ENCODE results near the gene DCUN1D5.

DCUN1D5 gene

GRCh38 chr11:103109818-103110388 is 17.9 kb upstream of the DCUN1D5 start:
- no peak for DNase-seq (ENCODE audit: low read depth in 1 of 2, low spot score in 1 of 2)
- H3K4me3 ChIP-seq (replicated peaks; ENCODE audit: insufficient read depth, low read length) = peak overlapping the region; percentile 76
- H3K27ac ChIP-seq (replicated peaks) = peak overlapping the region; percentile 46
- TF ChIP-seq SPI1 (IDR thresholded peaks at IDR 0.05; ENCODE audit: borderline replicate concordance, low read depth) = no peak
- no peak for TF ChIP-seq POLR2AphosphoS5 (IDR thresholded peaks at IDR 0.05; ENCODE audit: low read depth)
- no peak for TF ChIP-seq GABPA (IDR thresholded peaks at IDR 0.05; ENCODE audit: low read depth)
- no peak for TF ChIP-seq REST (IDR thresholded peaks at IDR 0.05; ENCODE audit: insufficient replicate concordance, low read depth)
- TF ChIP-seq CTCF (IDR thresholded peaks at IDR 0.05; ENCODE audit: insufficient read depth, low read length) = no peak
- no peaks in the 10 kb centered on the region for H3K27me3 ChIP-seq (ENCODE audit: insufficient read depth, poor library complexity, severe bottlenecking)

GRCh38 chr11:103108933-103109817 is 17.2 kb upstream of the DCUN1D5 start, which contains the start of gene DYNC2H1:
Gene DYNC2H1, plus strand, starts transcription at chr11:103109426. Its CDS starts 149 bp downstream, at chr11:103109575.
- Histone ChIP-seq H3K4me3 (replicated peaks; ENCODE audit: insufficient read depth, low read length) (peak within 1 kb of the TSS; percentile 76), H3K27ac (replicated peaks) (peak within 1 kb of the TSS; percentile 46), H3K27me3 (ENCODE audit: insufficient read depth, poor library complexity, severe bottlenecking) (no peaks in the 10 kb centered on the region)
- peak; percentile 87 to 92 for DNase-seq (ENCODE audit: low read depth in 1 of 2, low spot score in 1 of 2)
- TF ChIP-seq GABPA (IDR thresholded peaks at IDR 0.05; ENCODE audit: low read depth) (no peak), SPI1 (IDR thresholded peaks at IDR 0.05; ENCODE audit: borderline replicate concordance, low read depth) (peak; percentile 70; the same call in 1 of the 2 replicates), CTCF (IDR thresholded peaks at IDR 0.05; ENCODE audit: insufficient read depth, low read length) (peak; percentile 26), POLR2AphosphoS5 (IDR thresholded peaks at IDR 0.05; ENCODE audit: low read depth) (peak; percentile 58; the same call in 1 of the 2 replicates)

- no peak for DNase-seq (ENCODE audit: low read depth in 1 of 2, low spot score in 1 of 2)
- Histone ChIP-seq H3K27ac (replicated peaks) (no peak overlapping the region), H3K27me3 (ENCODE audit: insufficient read depth, poor library complexity, severe bottlenecking) (no peaks in the 10 kb centered on the region), H3K4me3 (replicated peaks; ENCODE audit: insufficient read depth, low read length) (no peak overlapping the region)
- TF ChIP-seq REST (IDR thresholded peaks at IDR 0.05; ENCODE audit: insufficient replicate concordance, low read depth) (no peak), POLR2AphosphoS5 (IDR thresholded peaks at IDR 0.05; ENCODE audit: low read depth) (no peak), SPI1 (IDR thresholded peaks at IDR 0.05; ENCODE audit: borderline replicate concordance, low read depth) (no peak), CTCF (IDR thresholded peaks at IDR 0.05; ENCODE audit: insufficient read depth, low read length) (no peak), GABPA (IDR thresholded peaks at IDR 0.05; ENCODE audit: low read depth) (no peak)
These were observed 5.3 kb upstream of the DCUN1D5 start for GRCh38 chr11:103097279-103097678.
